Transverse colon (tissue), 3 donors: ENCODE data around the gene TM6SF1.

Experiments
- CTCF ChIP-seq, 5 experiments: fragments of 200-600 bp in 3 of 5; fragments of 450-650 bp in 2 of 5; sonication (generic) in 3 of 5; IDR thresholded peaks; 1 replicate in 2 of 5; 2 replicates in 3 of 5; pipeline ENCODE4 v1.5.1; 2016 to 2017; ENCODE audit warnings: antibody characterized with exemption in 5 of 5, inconsistent platforms in 3 of 5, mild to moderate bottlenecking in 2 of 5, moderate library complexity in 1 of 5
- POLR2A ChIP-seq: fragments of 450-650 bp; IDR thresholded peaks from one replicate; pipeline ENCODE4 v1.6.1; 2016; ENCODE audit warnings: antibody characterized with exemption, mild to moderate bottlenecking, moderate library complexity

GRCh38 chr15:83118968-83119367 lies 11.5 kb downstream of the TM6SF1 start:
- TF ChIP-seq POLR2A, result no peak
- no peak for TF ChIP-seq CTCF (IDR thresholded peaks at IDR 0.05)
